HG02870 (cell line): ENCODE data around the gene STK32B.

Experiments
- ATAC-seq: cut with Tn5 transposase; IDR thresholded peaks from one replicate; pipeline ENCODE4 v1.9.1; 2021; ENCODE audit warnings: mild to moderate bottlenecking, moderate library complexity; ENCODE audit not compliant: unreplicated experiment

STK32B gene

DNA sequence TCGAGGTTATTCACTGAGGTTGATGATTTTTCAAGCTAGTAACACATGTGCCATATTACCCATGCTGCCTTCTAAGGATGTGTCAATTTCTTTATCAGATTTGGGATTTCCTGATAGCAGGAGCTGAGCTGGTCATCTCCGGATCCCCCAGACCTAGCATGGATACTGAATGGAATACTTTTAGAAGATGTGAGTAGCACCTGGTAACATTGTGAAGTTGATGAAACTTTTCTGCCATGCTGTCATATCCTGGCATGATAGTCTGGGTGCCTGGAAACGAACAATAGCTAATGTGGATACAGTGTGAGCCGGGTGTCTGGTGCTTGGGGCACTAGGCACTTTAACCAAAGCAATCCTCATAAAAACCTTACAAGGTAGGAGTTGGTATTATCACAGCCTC is 21.1 kb upstream of the STK32B start:
- no peak for ATAC-seq

- no peak for ATAC-seq
These were observed 20.4 kb upstream of the STK32B start for GRCh38 chr4:5030927-5031326.

DNA sequence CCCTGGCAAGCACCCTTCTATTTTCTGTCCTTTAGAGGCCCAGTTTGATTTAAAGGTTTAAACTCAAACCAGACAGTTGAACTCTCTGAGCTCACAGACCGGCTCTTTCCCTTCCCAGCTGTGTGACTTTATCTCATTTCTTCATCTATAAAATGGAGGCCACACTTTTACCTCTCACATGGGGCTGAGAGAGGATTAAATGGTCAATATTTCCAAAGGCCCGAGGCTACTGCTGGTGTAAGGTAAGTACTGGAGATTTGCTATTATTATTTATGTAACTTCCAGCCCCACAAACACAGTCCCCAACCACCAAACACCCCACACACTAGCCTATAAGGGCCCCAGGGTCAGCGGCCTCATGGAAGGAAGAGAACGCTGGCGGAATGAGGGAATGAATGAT is 18.5 kb upstream of the STK32B start:
- no peak for ATAC-seq

DNA sequence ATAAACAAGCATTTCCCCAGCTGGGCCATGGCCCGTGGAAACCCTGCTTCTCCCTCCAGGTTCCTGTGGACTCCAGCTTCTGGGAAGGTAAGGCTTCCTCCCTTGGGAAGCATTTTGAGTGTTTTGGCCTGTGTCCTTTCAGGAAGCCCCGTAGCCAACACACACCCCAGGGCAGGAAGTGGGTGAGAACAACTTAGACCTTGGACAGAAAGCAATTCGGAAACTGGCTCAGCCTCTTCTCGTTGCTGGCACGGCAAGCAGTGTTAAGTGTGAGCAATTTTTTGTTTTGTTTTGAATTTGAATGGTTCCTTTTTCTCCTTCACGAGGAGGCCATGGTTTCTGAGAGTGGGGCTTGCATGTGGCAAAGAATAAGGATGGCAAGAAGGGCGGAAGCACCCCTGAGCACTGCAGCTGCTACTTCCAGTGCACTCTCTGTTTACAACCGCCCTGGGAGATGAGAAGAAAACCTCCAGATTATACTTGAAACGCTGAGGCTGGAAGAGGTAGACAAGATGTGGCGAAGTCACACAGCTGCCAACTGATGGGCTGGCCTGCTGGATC is 17.9 kb upstream of the STK32B start:
- peak; percentile 35 for ATAC-seq

GRCh38 chr4:5034206-5034605 is 17.1 kb upstream of the STK32B start:
- ATAC-seq: no peak

- ATAC-seq: peak; percentile 52
These were observed 15.0 kb upstream of the STK32B start for GRCh38 chr4:5036239-5036638.

- no peak for ATAC-seq
These were observed 13.4 kb upstream of the STK32B start for GRCh38 chr4:5037553-5038551.

- ATAC-seq: no peak
These were observed 11.5 kb upstream of the STK32B start for GRCh38 chr4:5039800-5040199.

DNA sequence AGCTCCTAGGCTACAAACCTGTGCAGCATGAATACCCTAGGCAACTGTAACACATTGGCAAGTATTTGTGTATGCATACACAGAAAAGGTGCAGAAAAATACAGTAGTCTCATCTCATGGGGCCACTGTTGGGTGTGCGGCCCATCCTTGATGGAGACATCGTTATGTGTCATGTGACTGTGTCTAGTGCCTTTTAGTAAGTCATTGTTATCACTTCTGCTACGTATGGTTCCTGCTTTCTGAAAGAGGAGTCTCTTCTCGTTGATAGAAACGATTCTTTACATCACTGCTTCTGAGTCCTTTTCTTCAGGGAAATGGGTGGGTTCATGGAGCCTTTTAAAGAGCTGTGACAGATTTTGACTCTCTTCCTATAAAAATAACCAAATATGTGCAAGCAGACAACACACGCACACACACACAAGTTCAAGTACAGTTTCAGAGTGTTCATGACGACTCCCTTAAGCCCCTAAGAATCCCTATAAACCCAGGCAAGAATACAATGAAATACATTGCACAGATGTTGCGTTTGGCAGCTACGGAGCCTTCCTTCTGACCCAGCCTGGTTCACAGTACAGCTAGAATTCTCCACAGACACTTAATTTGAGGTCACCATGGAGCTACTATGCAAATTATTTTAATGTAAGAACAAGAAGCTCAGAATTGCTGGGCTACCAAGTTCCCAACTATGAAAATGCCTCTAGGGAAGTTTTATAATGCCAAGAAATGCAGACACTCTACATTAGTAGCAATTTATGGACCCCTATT is 10.2 kb upstream of the STK32B start:
- ATAC-seq: no peak

GRCh38 chr4:5041699-5042098 is 9.6 kb upstream of the STK32B start:
- ATAC-seq: no peak

GRCh38 chr4:5043579-5043978 is 7.7 kb upstream of the STK32B start:
- ATAC-seq: no peak

DNA sequence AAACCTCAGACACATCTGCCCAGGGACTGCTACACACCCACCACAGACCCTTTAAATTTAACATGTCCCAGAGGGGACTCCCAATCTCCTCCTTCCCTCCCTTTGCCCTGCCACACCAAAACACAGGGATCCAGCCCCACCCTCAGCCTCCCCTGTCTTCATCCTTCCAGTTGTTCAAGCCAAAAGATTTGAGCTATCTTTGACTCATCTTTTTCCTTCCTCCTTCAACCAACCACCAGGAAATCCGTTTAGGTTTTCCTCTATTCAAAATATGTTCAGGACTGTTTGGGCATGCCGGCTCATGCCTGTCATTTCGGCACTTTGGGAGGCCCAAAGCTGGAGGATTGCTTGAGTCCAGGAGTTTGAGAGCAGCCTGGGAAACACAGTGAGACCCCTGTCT is 6.9 kb upstream of the STK32B start:
- no peak for ATAC-seq

DNA sequence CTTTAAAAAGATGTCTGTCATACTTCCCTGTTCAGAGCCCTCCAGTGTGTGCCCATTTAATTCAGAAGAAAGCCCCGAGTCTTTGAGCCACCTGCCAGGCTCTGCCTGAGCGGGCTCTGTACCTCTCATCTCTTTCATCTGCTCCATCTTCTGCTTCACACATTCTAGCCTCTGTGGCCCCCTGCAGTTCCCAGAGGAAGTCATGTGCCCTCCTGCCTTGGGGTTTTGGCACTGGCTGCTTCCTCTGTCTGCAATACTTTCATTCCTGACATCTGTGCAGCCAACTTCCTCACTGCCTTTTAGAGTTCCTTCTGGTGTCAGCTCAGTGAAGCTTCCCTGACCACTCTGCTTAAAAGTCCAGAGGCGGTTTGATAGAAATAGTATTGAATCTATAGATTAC is 6.2 kb upstream of the STK32B start:
- ATAC-seq: no peak

- ATAC-seq: no peak
These were observed 2.6 kb upstream of the STK32B start for GRCh38 chr4:5048721-5049120.

DNA sequence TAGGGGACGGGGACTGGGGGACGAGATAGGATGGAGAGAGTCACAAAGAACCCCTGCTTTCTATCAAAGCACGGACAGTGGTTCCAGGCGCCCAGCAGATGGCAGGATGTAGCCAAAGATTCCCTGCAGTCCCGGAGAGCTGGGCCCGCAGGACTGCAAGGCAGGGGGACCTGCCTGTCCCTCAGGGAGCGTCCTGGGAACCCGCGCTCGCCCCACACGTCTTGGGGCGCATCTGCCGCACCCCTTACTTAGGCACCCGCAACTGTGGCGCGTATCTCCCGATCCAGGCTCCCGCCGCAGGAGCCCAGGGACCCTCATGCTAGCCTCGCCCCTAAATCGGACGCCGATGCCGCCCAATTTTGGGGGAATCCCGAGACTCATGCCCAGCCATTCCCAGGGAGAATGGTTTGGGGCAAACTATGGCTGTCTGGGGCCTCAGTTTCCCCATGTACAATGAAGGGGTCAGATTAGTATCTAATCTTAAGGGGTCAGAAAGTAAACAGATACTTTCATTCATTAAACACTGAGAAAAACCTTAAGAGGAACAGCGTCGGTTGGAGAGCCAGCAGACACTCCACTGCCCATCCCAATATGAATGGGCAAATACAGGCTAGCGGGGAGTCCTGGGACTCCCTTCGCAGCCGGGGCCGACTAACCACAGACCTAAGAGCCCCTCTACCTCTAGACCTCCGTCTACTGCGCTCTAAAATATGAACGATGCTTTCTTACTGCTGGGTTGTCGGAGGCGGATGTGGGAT is 581 bp upstream of the STK32B start:
- ATAC-seq: no peak

- no peak for ATAC-seq
These were observed 973 bp downstream of the STK32B start for GRCh38 chr4:5052204-5052702.

- ATAC-seq: no peak
These were observed 1.6 kb downstream of the STK32B start for GRCh38 chr4:5052726-5053425.

- ATAC-seq: no peak
These were observed 3.3 kb downstream of the STK32B start for GRCh38 chr4:5054532-5054931.

DNA sequence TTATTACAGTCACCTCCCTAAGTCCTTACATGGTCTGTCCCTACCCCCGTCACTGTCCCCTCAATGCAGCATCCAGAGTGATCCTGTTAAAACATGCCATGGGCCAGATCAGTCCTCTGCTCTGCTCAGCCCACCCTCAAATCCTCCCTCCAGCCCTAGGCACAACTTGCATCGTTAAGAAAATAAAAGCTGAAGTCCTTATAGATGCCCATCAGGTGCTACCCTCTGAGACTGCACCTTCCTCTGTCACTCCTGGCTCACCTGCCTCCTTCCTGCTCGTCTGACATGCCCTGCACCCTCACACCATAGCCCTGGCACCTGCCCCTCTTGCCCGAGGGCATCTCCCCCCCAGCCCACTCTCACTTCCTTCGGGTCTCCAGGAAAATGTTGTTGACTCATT is 4.1 kb downstream of the STK32B start:
- no peak for ATAC-seq

DNA sequence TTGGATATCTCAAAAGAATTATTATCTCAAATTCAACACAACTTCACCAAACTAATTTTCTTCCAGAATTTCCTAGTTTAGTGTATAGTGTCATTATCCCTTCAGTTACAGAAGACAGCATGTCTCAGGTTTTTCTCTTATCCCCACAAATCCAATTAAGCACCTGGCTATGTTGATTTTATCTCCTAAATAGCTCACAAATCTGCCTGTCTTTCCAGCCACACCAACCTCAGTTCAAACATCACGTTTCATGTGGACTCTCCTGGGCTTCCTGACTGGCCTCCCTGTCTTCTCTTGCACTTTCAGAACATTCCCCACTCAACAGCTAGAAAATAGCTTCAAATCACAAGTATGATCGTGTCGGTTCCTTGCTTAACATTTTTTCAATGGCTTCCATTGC is 14.8 kb downstream of the STK32B start:
- ATAC-seq: no peak
